PFSK-1 (cell line): ENCODE data around the gene CSGALNACT2.

Source experiments
- FOXP2 ChIP-seq: optimal IDR thresholded peaks from 2 replicates; pipeline ENCODE3; 2011; ENCODE audit warnings: borderline replicate concordance, control low read depth, inconsistent platforms; ENCODE audit not compliant: insufficient read depth; ENCODE audit errors: extremely low read length, extremely low read depth
- POLR2AphosphoS5 ChIP-seq: IDR thresholded peaks from 2 replicates; pipeline ENCODE4 v1.6.1; 2012; ENCODE audit warnings: low read depth, mild to moderate bottlenecking, control low read depth, low read length, moderate library complexity
- SIN3A ChIP-seq: IDR thresholded peaks from 2 replicates; pipeline ENCODE4 v1.6.1; 2012; ENCODE audit warnings: mild to moderate bottlenecking, low read length, moderate library complexity, borderline replicate concordance; ENCODE audit not compliant: insufficient read depth
- TAF1 ChIP-seq: IDR thresholded peaks from 2 replicates; pipeline ENCODE4 v1.6.1; 2012; ENCODE audit warnings: low read length, control low read depth, borderline replicate concordance; ENCODE audit not compliant: insufficient read depth
- TF ChIP-seq, protein P1 (sequence below), 2 experiments: IDR thresholded peaks; 2 replicates each; pipeline versions ENCODE4 v1.6.1 to v1.8.0; 2011 to 2012; ENCODE audit warnings: low read depth in 2 of 2, low read length in 2 of 2, control low read depth in 1 of 2, inconsistent platforms in 1 of 2, mild to moderate bottlenecking in 1 of 2, moderate library complexity in 1 of 2; ENCODE audit not compliant: insufficient read depth in 1 of 2

CSGALNACT2 gene

DNA sequence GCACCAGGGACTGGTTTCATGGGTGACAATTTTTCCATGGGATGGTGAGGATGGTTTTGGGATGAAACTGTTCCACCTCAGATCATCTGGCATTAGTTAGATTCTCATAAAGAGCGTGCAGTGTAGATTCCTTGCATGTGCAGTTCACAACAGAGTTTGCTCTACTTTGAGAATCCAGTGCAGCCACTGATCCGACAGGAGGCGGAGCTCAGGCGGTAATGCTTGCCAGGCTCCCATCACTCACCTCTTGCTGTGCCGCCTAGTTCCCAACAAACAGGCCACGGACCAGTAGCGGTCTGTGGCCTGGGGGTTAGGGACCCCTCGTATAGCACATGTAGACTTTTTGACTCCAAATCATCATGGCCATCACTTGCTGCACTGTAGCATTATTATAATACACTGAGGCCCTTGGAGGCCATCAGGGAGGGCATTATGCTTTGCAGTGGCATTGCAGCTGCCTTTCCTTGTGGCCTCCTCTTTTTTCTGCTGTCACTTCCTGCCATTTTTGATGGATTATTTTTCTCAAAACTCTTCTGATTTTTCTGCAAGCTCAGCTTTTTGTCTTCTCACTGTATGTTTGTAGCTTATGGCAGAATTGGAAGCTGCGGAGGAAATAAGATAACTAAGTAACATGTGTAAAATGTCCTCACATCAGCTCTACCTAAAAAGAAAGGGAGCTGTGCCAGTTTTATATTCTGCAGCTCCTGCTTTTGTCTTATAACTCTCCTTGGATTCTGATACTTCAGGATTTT is 18.5 kb downstream of the CSGALNACT2 start:
- TF ChIP-seq POLR2AphosphoS5 (no peak), TAF1 (no peak), SIN3A (no peak), FOXP2 (no peak)
- TF ChIP-seq, protein P1, sequence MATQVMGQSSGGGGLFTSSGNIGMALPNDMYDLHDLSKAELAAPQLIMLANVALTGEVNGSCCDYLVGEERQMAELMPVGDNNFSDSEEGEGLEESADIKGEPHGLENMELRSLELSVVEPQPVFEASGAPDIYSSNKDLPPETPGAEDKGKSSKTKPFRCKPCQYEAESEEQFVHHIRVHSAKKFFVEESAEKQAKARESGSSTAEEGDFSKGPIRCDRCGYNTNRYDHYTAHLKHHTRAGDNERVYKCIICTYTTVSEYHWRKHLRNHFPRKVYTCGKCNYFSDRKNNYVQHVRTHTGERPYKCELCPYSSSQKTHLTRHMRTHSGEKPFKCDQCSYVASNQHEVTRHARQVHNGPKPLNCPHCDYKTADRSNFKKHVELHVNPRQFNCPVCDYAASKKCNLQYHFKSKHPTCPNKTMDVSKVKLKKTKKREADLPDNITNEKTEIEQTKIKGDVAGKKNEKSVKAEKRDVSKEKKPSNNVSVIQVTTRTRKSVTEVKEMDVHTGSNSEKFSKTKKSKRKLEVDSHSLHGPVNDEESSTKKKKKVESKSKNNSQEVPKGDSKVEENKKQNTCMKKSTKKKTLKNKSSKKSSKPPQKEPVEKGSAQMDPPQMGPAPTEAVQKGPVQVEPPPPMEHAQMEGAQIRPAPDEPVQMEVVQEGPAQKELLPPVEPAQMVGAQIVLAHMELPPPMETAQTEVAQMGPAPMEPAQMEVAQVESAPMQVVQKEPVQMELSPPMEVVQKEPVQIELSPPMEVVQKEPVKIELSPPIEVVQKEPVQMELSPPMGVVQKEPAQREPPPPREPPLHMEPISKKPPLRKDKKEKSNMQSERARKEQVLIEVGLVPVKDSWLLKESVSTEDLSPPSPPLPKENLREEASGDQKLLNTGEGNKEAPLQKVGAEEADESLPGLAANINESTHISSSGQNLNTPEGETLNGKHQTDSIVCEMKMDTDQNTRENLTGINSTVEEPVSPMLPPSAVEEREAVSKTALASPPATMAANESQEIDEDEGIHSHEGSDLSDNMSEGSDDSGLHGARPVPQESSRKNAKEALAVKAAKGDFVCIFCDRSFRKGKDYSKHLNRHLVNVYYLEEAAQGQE (IDR thresholded peaks at IDR 0.05; ENCODE audit: insufficient read depth in 1 of 2, low read depth in 2 of 2, low read length in 2 of 2) = no peak

DNA sequence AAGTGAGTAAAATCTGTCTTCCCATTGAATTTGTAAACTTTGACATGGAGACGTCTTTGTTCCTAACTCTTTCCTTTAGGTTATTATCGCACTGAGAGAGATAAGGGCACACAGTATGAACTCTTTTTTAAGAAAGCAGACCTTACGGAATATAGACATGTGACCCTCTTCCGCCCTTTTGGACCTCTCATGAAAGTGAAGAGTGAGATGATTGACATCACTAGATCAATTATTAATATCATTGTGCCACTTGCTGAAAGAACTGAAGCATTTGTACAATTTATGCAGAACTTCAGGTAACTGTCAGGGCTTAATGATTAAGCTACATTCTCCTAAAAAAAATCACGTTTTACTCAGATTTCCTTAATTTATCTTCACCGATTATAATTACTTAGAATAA is 20.4 kb downstream of the CSGALNACT2 start:
- TF ChIP-seq, protein P1 (IDR thresholded peaks at IDR 0.05; ENCODE audit: insufficient read depth in 1 of 2, low read depth in 2 of 2, low read length in 2 of 2) = no peak
- TF ChIP-seq POLR2AphosphoS5 = no peak
- no peak for TF ChIP-seq SIN3A
- no peak for TF ChIP-seq TAF1
- no peak for TF ChIP-seq FOXP2

DNA sequence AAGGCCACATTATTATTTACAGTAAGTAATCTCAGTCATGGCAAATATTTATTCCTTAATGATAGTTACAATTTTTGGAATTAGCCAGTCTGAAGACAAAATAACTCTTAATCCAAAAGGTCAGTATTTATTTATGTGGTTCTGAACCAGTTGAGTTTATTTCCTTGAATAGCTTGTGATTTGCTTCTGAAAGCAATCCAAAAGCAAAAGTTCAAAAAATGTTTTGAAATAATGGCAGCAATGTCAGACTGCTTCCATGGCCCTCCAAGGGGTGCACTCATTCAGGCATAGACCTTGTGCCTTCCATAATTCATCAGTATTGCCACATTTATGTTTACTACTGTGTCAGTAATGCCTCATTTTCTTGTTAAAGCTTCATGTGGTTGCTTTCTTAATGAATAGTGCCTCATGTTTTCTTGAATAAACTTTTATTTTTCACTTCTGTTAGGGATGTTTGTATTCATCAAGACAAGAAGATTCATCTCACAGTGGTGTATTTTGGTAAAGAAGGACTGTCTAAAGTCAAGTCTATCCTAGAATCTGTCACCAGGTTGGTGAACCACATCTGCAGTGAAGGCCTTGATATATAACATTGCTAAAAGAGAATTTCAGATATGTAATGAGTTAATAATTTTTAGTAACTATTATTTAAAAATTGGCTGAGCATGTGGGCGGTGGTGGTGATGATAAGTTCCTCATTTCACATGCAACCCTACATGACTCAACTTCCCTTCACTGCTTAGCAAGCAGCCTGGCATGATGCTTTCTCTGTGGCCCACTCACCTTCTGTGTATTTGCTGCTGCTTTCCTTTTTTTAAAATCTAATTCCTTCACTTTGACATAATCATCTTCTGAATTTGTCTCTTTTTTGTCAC is 22.0 kb downstream of the CSGALNACT2 start:
- TF ChIP-seq POLR2AphosphoS5 (no peak), FOXP2 (no peak), TAF1 (no peak), SIN3A (no peak)
- TF ChIP-seq, protein P1 (IDR thresholded peaks at IDR 0.05; ENCODE audit: insufficient read depth in 1 of 2, low read depth in 2 of 2, low read length in 2 of 2) = no peak

DNA sequence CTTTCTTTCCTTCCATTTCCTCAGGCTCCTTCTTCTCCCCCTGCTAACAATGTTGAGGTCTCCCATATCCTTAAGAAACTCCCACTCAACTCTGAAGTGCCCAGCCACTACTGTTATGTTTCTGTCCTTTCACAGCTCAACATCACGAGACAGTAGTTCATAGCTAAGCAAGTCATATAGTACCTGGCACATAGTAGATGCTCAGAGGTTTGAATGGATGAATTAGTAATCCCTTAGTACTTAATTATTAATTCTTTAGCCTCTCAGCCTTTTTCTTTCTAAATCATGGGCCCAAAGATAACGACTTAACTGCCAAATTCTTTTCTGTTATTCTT is 22.6 kb downstream of the CSGALNACT2 start:
- TF ChIP-seq TAF1 (no peak), POLR2AphosphoS5 (no peak), SIN3A (no peak)

DNA sequence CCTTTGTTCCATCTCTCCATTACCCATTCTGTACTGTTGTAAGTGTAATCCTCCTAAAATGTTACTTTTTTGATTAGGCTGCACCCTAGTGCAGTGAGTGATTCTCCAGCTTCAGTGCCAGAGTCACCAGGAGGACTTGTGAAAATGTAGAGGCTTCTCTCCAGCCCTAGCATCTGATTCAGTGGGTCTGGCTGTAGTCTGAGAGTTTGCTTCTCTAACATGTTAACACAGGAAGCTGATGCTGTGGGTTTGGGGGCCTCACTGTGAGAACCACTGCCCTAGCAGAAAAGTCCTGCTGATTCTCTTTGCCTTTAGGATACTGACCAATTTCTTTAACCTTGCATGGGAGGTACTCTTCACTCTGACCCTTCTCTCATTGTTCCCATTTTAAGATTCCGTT is 24.4 kb downstream of the CSGALNACT2 start:
- TF ChIP-seq POLR2AphosphoS5 (no peak), TAF1 (no peak), SIN3A (no peak), FOXP2 (no peak)
- TF ChIP-seq, protein P1 (IDR thresholded peaks at IDR 0.05; ENCODE audit: insufficient read depth in 1 of 2, low read depth in 2 of 2, low read length in 2 of 2) = no peak
